Stimulated activated CD4-positive, alpha-beta T cell treated with anti-CD3 and anti-CD28 coated beads, Interleukin-2, amount 100 ng/mL, for 48 hours (primary cell): Measurements from ENCODE around the gene ZNF211.

Experiments used
- DNase-seq, 2 donors: peaks; one replicate each; pipeline ENCODE4 v3.0.0-alpha.2; 2020

Gene ZNF211

GRCh38 chr19:57656346-57656745, 23.4 kb downstream of the ZNF211 start:
- DNase-seq = no peak

- no peak for DNase-seq
These were observed 31.5 kb downstream of the ZNF211 start for GRCh38 chr19:57664269-57665127.

GRCh38 chr19:57665261-57665806, 32.4 kb downstream of the ZNF211 start:
- no peak for DNase-seq

- DNase-seq = no peak
These were observed 34.3 kb downstream of the ZNF211 start for GRCh38 chr19:57667228-57667627.

GRCh38 chr19:57668635-57669034, 35.7 kb downstream of the ZNF211 start, which contains the start of gene ZSCAN4:
Gene ZSCAN4 (plus strand): TSS chr19:57668935. CDS start chr19:57676146, 7,211 bp downstream.
- DNase-seq = no peak

GRCh38 chr19:57671124-57671895, 38.3 kb downstream of the ZNF211 start:
- DNase-seq = no peak

GRCh38 chr19:57672466-57672865, 39.5 kb downstream of the ZNF211 start:
- DNase-seq = no peak

GRCh38 chr19:57675881-57676280, 42.9 kb downstream of the ZNF211 start:
- no peak for DNase-seq

GRCh38 chr19:57682226-57682766, 49.3 kb downstream of the ZNF211 start:
- no peak for DNase-seq

GRCh38 chr19:57686727-57687126, 53.8 kb downstream of the ZNF211 start:
- DNase-seq = no peak

GRCh38 chr19:57687363-57688010, 54.5 kb downstream of the ZNF211 start:
- no peak for DNase-seq

GRCh38 chr19:57688011-57688763, 55.2 kb downstream of the ZNF211 start:
- DNase-seq = no peak

- DNase-seq = no peak
These were observed 56.8 kb downstream of the ZNF211 start for GRCh38 chr19:57689750-57690149.
